Skeletal muscle tissue (tissue), 4 donors: ENCODE results near the gene TNK1. TPM values are rescaled to one million over a fixed set of nuclear protein-coding genes. Genes with fewer than 3 reads are reported as not detected.

ENCODE experiments used
- H3K27ac ChIP-seq: one replicate; pipeline ENCODE4 v1.7.0; 2013; ENCODE audit warnings: mild to moderate bottlenecking, low read depth, low read length, inconsistent platforms
- H3K27me3 ChIP-seq, 3 donors: one replicate each; pipeline ENCODE4 v1.7.0; 2013; ENCODE audit warnings: low read length in 3 of 3; ENCODE audit not compliant: control insufficient read depth in 3 of 3, insufficient read depth in 3 of 3
- H3K36me3 ChIP-seq, 3 donors: one replicate each; pipeline ENCODE4 v1.7.0; 2013; ENCODE audit warnings: low read length in 3 of 3; ENCODE audit not compliant: control insufficient read depth in 3 of 3, insufficient read depth in 3 of 3
- H3K4me1 ChIP-seq, 3 donors: one replicate each; pipeline ENCODE4 v1.7.0; 2013; ENCODE audit warnings: low read length in 3 of 3, mild to moderate bottlenecking in 3 of 3; ENCODE audit not compliant: control insufficient read depth in 3 of 3, insufficient read depth in 3 of 3
- H3K4me3 ChIP-seq, 3 donors: one replicate each; pipeline ENCODE4 v1.7.0; 2013; ENCODE audit warnings: low read length in 3 of 3
- H3K9ac ChIP-seq, 3 donors: one replicate each; pipeline ENCODE4 v1.7.0; 2013; ENCODE audit warnings: low read length in 3 of 3, mild to moderate bottlenecking in 3 of 3, moderate library complexity in 2 of 3, low read depth in 1 of 3
- H3K9me3 ChIP-seq, 3 donors: one replicate each; pipeline ENCODE4 v1.7.0; 2013; ENCODE audit warnings: low read length in 3 of 3; ENCODE audit not compliant: control insufficient read depth in 3 of 3
- total RNA-seq: library from RNA; depleted of rRNA; stranded (reverse); fragments of >200 nt; gene quantifications from one replicate; pipeline ENCODE4 v1.2.3, GENCODE V29; 2014
- donor health status: Osteomylitis.

Gene TNK1
- total RNA-seq, 1 donor from 2014 or later = not detected

GRCh38 chr17:7438656-7439460, 58.0 kb downstream of the TNK1 start:
- H3K27me3 ChIP-seq = peaks cover 0 to 5% (median 0%) of the 10 kb centered on the region in 3 donors
- no peaks in the 10 kb centered on the region for H3K36me3 ChIP-seq
- H3K4me1 ChIP-seq = peaks cover 40 to 60% (median 50%) of the 10 kb centered on the region in 3 donors
- H3K9me3 ChIP-seq = no peaks in the 10 kb centered on the region
- peak overlapping the region; percentile 46 to 60 (median 50) for H3K4me3 ChIP-seq
- no peak overlapping the region for H3K27ac ChIP-seq
- H3K9ac ChIP-seq = peak overlapping the region; percentile 38 to 73 (median 66)

Other genes starting within 250 kb of the TNK1 start
- gene ASGR1, start 201.7 kb upstream of the TNK1 start, total RNA-seq = 1.0 TPM
- gene DLG4, start 161.3 kb upstream of the TNK1 start, total RNA-seq = 7.3 TPM
- gene ACADVL, start 161.2 kb upstream of the TNK1 start, total RNA-seq = 119 TPM
- 63.2 TPM for gene DVL2, start 146.6 kb upstream of the TNK1 start, total RNA-seq
- gene PHF23, start 141.6 kb upstream of the TNK1 start, total RNA-seq = 30.3 TPM
- gene GABARAP, start 138.6 kb upstream of the TNK1 start, total RNA-seq = 259 TPM
- gene CTDNEP1, start 129.4 kb upstream of the TNK1 start, total RNA-seq = 39.7 TPM
- 28.2 TPM for gene ELP5, start 128.9 kb upstream of the TNK1 start, total RNA-seq
- not detected for gene CLDN7, start 118.6 kb upstream of the TNK1 start, total RNA-seq
- 34.4 TPM for gene SLC2A4, start 99.4 kb upstream of the TNK1 start, total RNA-seq
- 0.52 TPM for gene YBX2, start 86.5 kb upstream of the TNK1 start, total RNA-seq
- gene EIF5A, start 73.5 kb upstream of the TNK1 start, total RNA-seq = 185 TPM
- gene GPS2, start 65.7 kb upstream of the TNK1 start, total RNA-seq = 24.5 TPM
- 19.8 TPM for gene NEURL4, start 51.8 kb upstream of the TNK1 start, total RNA-seq
- 2.1 TPM for gene ACAP1, start 44.6 kb upstream of the TNK1 start, total RNA-seq
- gene KCTD11, start 28.9 kb upstream of the TNK1 start, total RNA-seq = 4.2 TPM
- not detected for gene TMEM95, start 25.9 kb upstream of the TNK1 start, total RNA-seq
- gene PLSCR3, start 13.4 kb downstream of the TNK1 start, total RNA-seq = 10.4 TPM
- 149 TPM for gene TMEM256, start 23.0 kb downstream of the TNK1 start, total RNA-seq
- 3.1 TPM for gene NLGN2, start 26.8 kb downstream of the TNK1 start, total RNA-seq
- gene SPEM1, start 39.2 kb downstream of the TNK1 start, total RNA-seq = not detected
- not detected for gene SPEM2, start 44.5 kb downstream of the TNK1 start, total RNA-seq
- not detected for gene SPEM3, start 47.8 kb downstream of the TNK1 start, total RNA-seq
- 0.52 TPM for gene TMEM102, start 54.3 kb downstream of the TNK1 start, total RNA-seq
- 1.0 TPM for gene FGF11, start 58.4 kb downstream of the TNK1 start, total RNA-seq
- 31.3 TPM for gene CHRNB1, start 64.0 kb downstream of the TNK1 start, total RNA-seq
- gene ZBTB4, start 98.5 kb downstream of the TNK1 start, total RNA-seq = 10.4 TPM
- gene SLC35G6, start 100.4 kb downstream of the TNK1 start, total RNA-seq = not detected
- gene POLR2A, start 103.3 kb downstream of the TNK1 start, total RNA-seq = 91.3 TPM
- 4.7 TPM for gene TNFSF12, start 168.0 kb downstream of the TNK1 start, total RNA-seq
- gene TNFSF13, start 177.7 kb downstream of the TNK1 start, total RNA-seq = 2.1 TPM
- gene SENP3, start 180.8 kb downstream of the TNK1 start, total RNA-seq = 31.3 TPM
- gene CD68, start 198.5 kb downstream of the TNK1 start, total RNA-seq = 4.2 TPM
- 26.1 TPM for gene MPDU1, start 202.8 kb downstream of the TNK1 start, total RNA-seq
- not detected for gene SOX15, start 209.0 kb downstream of the TNK1 start, total RNA-seq
- gene FXR2, start 233.8 kb downstream of the TNK1 start, total RNA-seq = 42.3 TPM
- 41.2 TPM for gene SAT2, start 246.7 kb downstream of the TNK1 start, total RNA-seq
- not detected for gene SHBG, start 249.0 kb downstream of the TNK1 start, total RNA-seq